ENCODE measurements around the gene REN. TPM values are rescaled to one million over a fixed set of nuclear protein-coding genes. Genes with fewer than 3 reads are reported as not detected.

Gene REN
- total and polyA plus RNA-seq, 4 donors = 0.05 to 0.25 (median 0.15) TPM; not detected in 1

DNA sequence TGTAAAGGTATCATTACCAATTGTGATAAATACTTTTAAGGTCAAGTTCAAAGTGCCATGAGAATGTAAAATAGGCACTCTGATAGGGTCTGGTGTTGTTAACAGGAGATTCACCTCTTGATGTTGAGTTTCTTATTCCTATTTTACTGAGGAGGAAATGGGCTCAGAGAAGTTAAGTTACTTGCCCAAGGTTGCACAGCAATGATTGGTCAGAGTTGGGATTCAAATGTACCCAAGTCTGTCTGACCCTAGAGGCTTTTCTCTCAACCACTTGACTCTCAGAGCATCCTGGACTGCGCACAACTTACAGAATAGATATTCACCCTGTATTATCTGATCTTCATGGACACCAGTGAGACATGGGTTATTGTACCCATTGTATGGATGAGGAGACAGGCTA is 59.3 kb downstream of the REN start (continued):
- TF ChIP-seq, protein P1, sequence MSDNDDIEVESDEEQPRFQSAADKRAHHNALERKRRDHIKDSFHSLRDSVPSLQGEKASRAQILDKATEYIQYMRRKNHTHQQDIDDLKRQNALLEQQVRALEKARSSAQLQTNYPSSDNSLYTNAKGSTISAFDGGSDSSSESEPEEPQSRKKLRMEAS (IDR thresholded peaks at IDR 0.05) = no peak
- TF ChIP-seq RAD21 (IDR thresholded peaks at IDR 0.05) (no peak), JUND (IDR thresholded peaks at IDR 0.05) (no peak)

GRCh38 chr1:204105131-204105515 is 61.0 kb downstream of the REN start:
- H3K9me3 ChIP-seq (ENCODE audit: control insufficient read depth in 4 of 4, low read length in 3 of 4) = no peaks in the 10 kb centered on the region
- H3K4me1 ChIP-seq (ENCODE audit: control insufficient read depth in 4 of 4, insufficient read depth in 4 of 4, low read length in 3 of 4) = peaks cover 9 to 39% (median 30%) of the 10 kb centered on the region in 4 donors
- H3K36me3 ChIP-seq (ENCODE audit: control insufficient read depth in 4 of 4, insufficient read depth in 3 of 4, low read depth in 1 of 4, low read length in 3 of 4) = no peaks in the 10 kb centered on the region
- H3K4me3 ChIP-seq (ENCODE audit: low read depth in 1 of 3, low read length in 3 of 3) = no peak overlapping the region
- WGBS = 83% methylated on average over 6 of the region's 6 CpGs
- no peak for DNase-seq (ENCODE audit: low spot score)
- no peaks in the 10 kb centered on the region for H3K27me3 ChIP-seq (ENCODE audit: control insufficient read depth in 4 of 4, insufficient read depth in 4 of 4, low read length in 3 of 4)
- H3K27ac ChIP-seq (ENCODE audit: low read depth in 1 of 2, low read length in 2 of 2) = no peak overlapping the region
- TF ChIP-seq, protein P1 (IDR thresholded peaks at IDR 0.05) = no peak
- no peak for TF ChIP-seq RXRA (IDR thresholded peaks at IDR 0.05)
- no peak for TF ChIP-seq RAD21 (IDR thresholded peaks at IDR 0.05)
- TF ChIP-seq NR2F2 (IDR thresholded peaks at IDR 0.05) = no peak
- no peak for TF ChIP-seq ATF3 (IDR thresholded peaks at IDR 0.05)
- TF ChIP-seq REST (IDR thresholded peaks at IDR 0.05) = no peak
- no peak for TF ChIP-seq YY1 (IDR thresholded peaks at IDR 0.05)
- TF ChIP-seq, protein P2, sequence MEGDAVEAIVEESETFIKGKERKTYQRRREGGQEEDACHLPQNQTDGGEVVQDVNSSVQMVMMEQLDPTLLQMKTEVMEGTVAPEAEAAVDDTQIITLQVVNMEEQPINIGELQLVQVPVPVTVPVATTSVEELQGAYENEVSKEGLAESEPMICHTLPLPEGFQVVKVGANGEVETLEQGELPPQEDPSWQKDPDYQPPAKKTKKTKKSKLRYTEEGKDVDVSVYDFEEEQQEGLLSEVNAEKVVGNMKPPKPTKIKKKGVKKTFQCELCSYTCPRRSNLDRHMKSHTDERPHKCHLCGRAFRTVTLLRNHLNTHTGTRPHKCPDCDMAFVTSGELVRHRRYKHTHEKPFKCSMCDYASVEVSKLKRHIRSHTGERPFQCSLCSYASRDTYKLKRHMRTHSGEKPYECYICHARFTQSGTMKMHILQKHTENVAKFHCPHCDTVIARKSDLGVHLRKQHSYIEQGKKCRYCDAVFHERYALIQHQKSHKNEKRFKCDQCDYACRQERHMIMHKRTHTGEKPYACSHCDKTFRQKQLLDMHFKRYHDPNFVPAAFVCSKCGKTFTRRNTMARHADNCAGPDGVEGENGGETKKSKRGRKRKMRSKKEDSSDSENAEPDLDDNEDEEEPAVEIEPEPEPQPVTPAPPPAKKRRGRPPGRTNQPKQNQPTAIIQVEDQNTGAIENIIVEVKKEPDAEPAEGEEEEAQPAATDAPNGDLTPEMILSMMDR (IDR thresholded peaks at IDR 0.05; ENCODE audit: low read depth, low read length, missing input control) = no peak
- TF ChIP-seq TAF1 (conservative IDR thresholded peaks at IDR 0.05) = no peak
- TF ChIP-seq, protein P3, sequence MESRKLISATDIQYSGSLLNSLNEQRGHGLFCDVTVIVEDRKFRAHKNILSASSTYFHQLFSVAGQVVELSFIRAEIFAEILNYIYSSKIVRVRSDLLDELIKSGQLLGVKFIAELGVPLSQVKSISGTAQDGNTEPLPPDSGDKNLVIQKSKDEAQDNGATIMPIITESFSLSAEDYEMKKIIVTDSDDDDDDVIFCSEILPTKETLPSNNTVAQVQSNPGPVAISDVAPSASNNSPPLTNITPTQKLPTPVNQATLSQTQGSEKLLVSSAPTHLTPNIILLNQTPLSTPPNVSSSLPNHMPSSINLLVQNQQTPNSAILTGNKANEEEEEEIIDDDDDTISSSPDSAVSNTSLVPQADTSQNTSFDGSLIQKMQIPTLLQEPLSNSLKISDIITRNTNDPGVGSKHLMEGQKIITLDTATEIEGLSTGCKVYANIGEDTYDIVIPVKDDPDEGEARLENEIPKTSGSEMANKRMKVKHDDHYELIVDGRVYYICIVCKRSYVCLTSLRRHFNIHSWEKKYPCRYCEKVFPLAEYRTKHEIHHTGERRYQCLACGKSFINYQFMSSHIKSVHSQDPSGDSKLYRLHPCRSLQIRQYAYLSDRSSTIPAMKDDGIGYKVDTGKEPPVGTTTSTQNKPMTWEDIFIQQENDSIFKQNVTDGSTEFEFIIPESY (IDR thresholded peaks at IDR 0.05) = no peak
- no peak for TF ChIP-seq HNF4G (IDR thresholded peaks at IDR 0.05)
- no peak for TF ChIP-seq FOXA1 (IDR thresholded peaks at IDR 0.05)
- TF ChIP-seq GABPA (IDR thresholded peaks at IDR 0.05 in 1 of 2, conservative IDR thresholded peaks at IDR 0.05 in 1 of 2) = no peak
- no peak overlapping the region for H3K9ac ChIP-seq (ENCODE audit: low read depth in 1 of 2, low read length in 2 of 2)

Other genes starting within 250 kb of the REN start
- gene SOX13, start 93.2 kb downstream of the REN start, total RNA-seq = 10 to 100 TPM in 1 of 2 donors, 1 to 10 TPM in 1; 8.4 to 15.5 TPM
- gene SOX13, start 93.2 kb downstream of the REN start, polyA plus RNA-seq = 1 to 10 TPM; 7.8 to 9.1 TPM
- gene ETNK2, start 14.3 kb downstream of the REN start, total RNA-seq = 100 to 1,000 TPM in 1 of 2 donors, 10 to 100 TPM in 1; 24.5 to 119 TPM
- gene ETNK2, start 14.3 kb downstream of the REN start, polyA plus RNA-seq = 10 to 100 TPM; 66.6 to 91.0 TPM
- under 1 TPM in 1 of 2 donors, not detected in 1; 0.50 TPM for gene KISS1, start 30.2 kb upstream of the REN start, total RNA-seq
- gene KISS1, start 30.2 kb upstream of the REN start, polyA plus RNA-seq = 1 to 10 TPM in 1 of 2 donors, not detected in 1; 1.4 TPM
- gene GOLT1A, start 47.7 kb upstream of the REN start, total RNA-seq = 10 to 100 TPM; 14.1 to 24.8 TPM
- 100 to 1,000 TPM in 1 of 2 donors, 10 to 100 TPM in 1; 80.6 to 103 TPM for gene GOLT1A, start 47.7 kb upstream of the REN start, polyA plus RNA-seq
- gene PLEKHA6, start 193.6 kb upstream of the REN start, total RNA-seq = 10 to 100 TPM in 1 of 2 donors, 1 to 10 TPM in 1; 5.3 to 12.8 TPM
- gene PLEKHA6, start 193.6 kb upstream of the REN start, polyA plus RNA-seq = 1 to 10 TPM; 6.7 to 8.5 TPM
- 10 to 100 TPM; 36.7 to 54.0 TPM for gene PPP1R15B, start 245.5 kb upstream of the REN start, total RNA-seq
- gene PPP1R15B, start 245.5 kb upstream of the REN start, polyA plus RNA-seq = 10 to 100 TPM; 13.0 to 15.5 TPM

Measured in liver (tissue), 9 donors.